ENCODE results near the gene WDR93.

Gene WDR93

GRCh38 chr15:89728254-89728653, 37.6 kb downstream of the WDR93 start:
- Histone ChIP-seq H4K20me1 (ENCODE audit: insufficient read depth) (no peaks in the 10 kb centered on the region), H3K9ac (no peak overlapping the region), H3K79me2 (ENCODE audit: insufficient read depth, low read depth) (no peaks in the 10 kb centered on the region), H3K27ac (no peak overlapping the region), H3K4me3 (IDR thresholded peaks at IDR 0.05; ENCODE audit: insufficient read depth, low read depth, low read length) (no peak overlapping the region), H3K4me1 (ENCODE audit: low read depth, poor library complexity, severe bottlenecking) (no peaks in the 10 kb centered on the region), H3K27me3 (ENCODE audit: insufficient read depth, low read depth) (no peaks in the 10 kb centered on the region), H3K4me2 (no peak overlapping the region), H3K36me3 (ENCODE audit: insufficient read depth) (no peaks in the 10 kb centered on the region), H2AFZ (ENCODE audit: low read depth) (no peak overlapping the region)
- no peak for TF ChIP-seq CTCF (conservative IDR thresholded peaks at IDR 0.05; ENCODE audit: low read depth, low read length)

- Histone ChIP-seq H3K4me2 (no peak overlapping the region), H3K9ac (no peak overlapping the region), H3K79me2 (ENCODE audit: insufficient read depth, low read depth) (no peaks in the 10 kb centered on the region), H3K27ac (no peak overlapping the region), H3K36me3 (ENCODE audit: insufficient read depth) (no peaks in the 10 kb centered on the region), H4K20me1 (ENCODE audit: insufficient read depth) (no peaks in the 10 kb centered on the region), H3K4me3 (IDR thresholded peaks at IDR 0.05; ENCODE audit: insufficient read depth, low read depth, low read length) (no peak overlapping the region), H2AFZ (ENCODE audit: low read depth) (no peak overlapping the region), H3K4me1 (ENCODE audit: low read depth, poor library complexity, severe bottlenecking) (no peaks in the 10 kb centered on the region), H3K27me3 (ENCODE audit: insufficient read depth, low read depth) (no peaks in the 10 kb centered on the region)
- no peak for TF ChIP-seq CTCF (conservative IDR thresholded peaks at IDR 0.05; ENCODE audit: low read depth, low read length)
These were observed 40.7 kb downstream of the WDR93 start for GRCh38 chr15:89731275-89731674.

GRCh38 chr15:89732451-89733172, 42.0 kb downstream of the WDR93 start:
- H3K9ac ChIP-seq: no peak overlapping the region
- no peak overlapping the region for H3K27ac ChIP-seq
- H2AFZ ChIP-seq (ENCODE audit: low read depth): no peak overlapping the region
- H3K79me2 ChIP-seq (ENCODE audit: insufficient read depth, low read depth): no peaks in the 10 kb centered on the region
- no peaks in the 10 kb centered on the region for H3K27me3 ChIP-seq (ENCODE audit: insufficient read depth, low read depth)
- H4K20me1 ChIP-seq (ENCODE audit: insufficient read depth): no peaks in the 10 kb centered on the region
- H3K4me2 ChIP-seq: no peak overlapping the region
- TF ChIP-seq CTCF (conservative IDR thresholded peaks at IDR 0.05; ENCODE audit: low read depth, low read length): no peak
- H3K4me1 ChIP-seq (ENCODE audit: low read depth, poor library complexity, severe bottlenecking): no peaks in the 10 kb centered on the region
- no peak overlapping the region for H3K4me3 ChIP-seq (IDR thresholded peaks at IDR 0.05; ENCODE audit: insufficient read depth, low read depth, low read length)
- H3K36me3 ChIP-seq (ENCODE audit: insufficient read depth): no peaks in the 10 kb centered on the region

DNA sequence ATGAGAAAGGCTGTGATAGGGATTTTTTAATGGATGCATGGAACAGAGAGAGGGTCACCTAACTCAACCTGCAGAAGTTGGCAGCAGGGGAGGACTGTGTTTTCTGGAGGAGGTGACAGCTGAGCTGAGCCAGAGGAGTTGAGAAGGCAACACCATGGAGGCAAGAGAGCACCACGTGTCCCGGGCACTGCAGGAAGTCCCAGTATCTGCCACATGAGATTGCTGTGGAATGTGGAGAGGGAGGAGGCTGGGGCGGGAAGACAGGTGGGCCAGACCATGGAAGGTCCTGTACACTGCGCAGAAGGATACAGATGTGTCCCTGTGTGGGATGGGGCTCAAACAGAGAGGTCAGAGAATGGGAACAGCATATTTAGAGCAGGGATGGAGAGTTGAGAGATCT, 45.2 kb downstream of the WDR93 start:
- no peak overlapping the region for H3K4me3 ChIP-seq (IDR thresholded peaks at IDR 0.05; ENCODE audit: insufficient read depth, low read depth, low read length)
- H3K4me1 ChIP-seq (ENCODE audit: low read depth, poor library complexity, severe bottlenecking): peaks cover 9% of the 10 kb centered on the region
- H3K27me3 ChIP-seq (ENCODE audit: insufficient read depth, low read depth): no peaks in the 10 kb centered on the region
- H4K20me1 ChIP-seq (ENCODE audit: insufficient read depth): no peaks in the 10 kb centered on the region
- H3K9ac ChIP-seq: no peak overlapping the region
- no peaks in the 10 kb centered on the region for H3K79me2 ChIP-seq (ENCODE audit: insufficient read depth, low read depth)
- no peak for TF ChIP-seq CTCF (conservative IDR thresholded peaks at IDR 0.05; ENCODE audit: low read depth, low read length)
- no peak overlapping the region for H2AFZ ChIP-seq (ENCODE audit: low read depth)
- H3K4me2 ChIP-seq: no peak overlapping the region
- no peak overlapping the region for H3K27ac ChIP-seq
- H3K36me3 ChIP-seq (ENCODE audit: insufficient read depth): no peaks in the 10 kb centered on the region

Data from KMS-11 (cell line).